Femur (tissue), 1 donor: ENCODE measurements around the gene CCBE1.

Experiments used
- DNase-seq: peaks from one replicate; pipeline ENCODE4 v3.0.0-alpha.2; 2017

CCBE1 gene

DNA sequence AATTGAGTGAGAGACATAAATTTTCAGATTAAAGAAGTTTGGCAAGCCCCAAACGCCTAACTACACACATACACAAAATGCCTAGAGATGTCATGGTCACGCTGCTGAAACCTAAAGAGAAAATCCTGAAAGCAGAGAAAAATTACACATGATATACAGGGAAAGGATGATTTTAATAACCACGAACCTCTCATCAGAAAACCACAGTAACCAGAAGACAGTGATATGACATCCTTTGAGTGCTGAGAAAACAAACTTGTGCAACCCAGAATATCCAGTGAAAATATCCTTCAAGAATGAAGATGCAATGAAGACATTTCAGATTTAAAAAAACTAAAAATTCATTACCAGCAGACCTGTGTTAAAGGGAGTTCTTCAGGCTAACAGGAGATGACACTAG is 215.8 kb downstream of the CCBE1 start:
- DNase-seq = no peak

DNA sequence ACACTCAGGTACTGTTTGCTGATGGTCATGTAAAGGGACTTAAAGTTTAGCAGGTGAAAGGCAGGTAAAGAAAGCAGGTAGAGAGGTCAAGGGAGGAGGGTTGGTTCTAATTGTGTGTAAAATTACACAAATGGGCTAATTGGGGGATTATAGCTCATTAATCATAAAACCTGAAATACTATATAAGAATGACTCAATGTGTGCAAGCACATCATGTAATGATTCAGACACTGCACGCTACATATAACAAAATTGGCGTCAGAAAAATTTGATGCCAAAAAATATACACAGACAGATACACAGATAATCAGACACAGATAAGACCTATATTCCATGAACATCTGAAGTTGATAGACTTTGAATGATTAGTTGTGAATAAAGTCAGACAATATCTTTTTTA is 217.4 kb downstream of the CCBE1 start:
- no peak for DNase-seq

DNA sequence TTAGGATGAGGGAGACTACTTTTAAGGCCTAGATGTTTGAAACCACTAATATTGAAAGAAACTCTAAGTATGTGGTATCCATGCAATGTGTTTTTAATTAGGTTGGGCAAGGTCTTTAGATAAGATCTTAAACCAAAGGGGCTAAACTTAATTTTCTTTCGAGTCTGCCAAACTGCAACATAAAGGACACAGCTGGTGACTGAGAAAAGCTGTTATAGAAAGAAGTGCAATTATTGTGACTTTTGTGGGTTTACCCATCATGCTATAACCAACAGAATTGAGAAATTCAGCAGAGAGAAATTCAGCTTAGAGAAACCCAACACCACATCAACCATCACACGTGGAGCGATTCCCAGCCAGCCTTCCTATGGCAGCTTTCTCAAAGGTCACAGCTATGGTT is 218.6 kb downstream of the CCBE1 start:
- no peak for DNase-seq

- DNase-seq = no peak
These were observed 219.4 kb downstream of the CCBE1 start for GRCh38 chr18:59477849-59478248.

GRCh38 chr18:59470561-59471121 is 226.6 kb downstream of the CCBE1 start:
- no peak for DNase-seq

- DNase-seq = no peak
These were observed 227.6 kb downstream of the CCBE1 start for GRCh38 chr18:59469463-59470180.

DNA sequence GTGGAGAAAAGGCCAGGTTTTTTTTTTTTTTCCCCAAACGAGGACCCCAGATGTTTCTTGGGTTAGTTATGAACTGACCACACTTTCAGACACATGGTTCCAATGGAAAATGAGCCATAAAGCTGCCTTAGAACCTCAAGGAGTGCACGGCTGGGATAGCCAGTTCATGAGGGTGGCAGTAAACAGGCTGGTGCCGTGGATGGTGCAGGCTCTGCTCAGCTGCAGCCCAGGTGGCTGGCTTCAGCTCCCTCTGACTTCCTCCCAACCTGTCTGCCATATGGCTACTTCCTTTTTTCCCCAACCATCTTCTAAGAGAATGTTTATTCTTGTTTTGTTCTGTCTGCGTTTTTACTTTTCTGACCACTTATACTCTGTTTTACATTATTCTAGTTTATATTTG is 228.4 kb downstream of the CCBE1 start:
- no peak for DNase-seq

GRCh38 chr18:59467497-59467896 is 229.7 kb downstream of the CCBE1 start:
- DNase-seq = no peak

DNA sequence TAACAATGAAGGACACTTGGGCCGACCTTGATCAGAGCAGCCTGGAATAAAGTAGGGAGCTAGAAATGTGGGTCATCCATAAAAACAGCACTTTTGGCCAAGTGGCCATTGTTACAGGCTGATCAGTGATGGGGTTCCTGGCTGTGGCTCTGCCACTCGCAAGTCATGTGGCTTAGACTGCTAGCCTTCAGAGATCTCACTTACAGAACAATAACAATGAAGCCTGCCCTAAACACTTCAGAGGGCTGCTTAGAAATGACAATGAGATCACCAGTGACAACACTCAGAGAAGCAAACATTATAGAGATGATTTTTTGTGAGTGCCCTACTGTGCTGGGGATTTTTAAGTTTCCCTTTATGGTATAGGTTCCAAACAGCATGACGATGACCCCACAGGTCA is 230.2 kb downstream of the CCBE1 start:
- DNase-seq = no peak

DNA sequence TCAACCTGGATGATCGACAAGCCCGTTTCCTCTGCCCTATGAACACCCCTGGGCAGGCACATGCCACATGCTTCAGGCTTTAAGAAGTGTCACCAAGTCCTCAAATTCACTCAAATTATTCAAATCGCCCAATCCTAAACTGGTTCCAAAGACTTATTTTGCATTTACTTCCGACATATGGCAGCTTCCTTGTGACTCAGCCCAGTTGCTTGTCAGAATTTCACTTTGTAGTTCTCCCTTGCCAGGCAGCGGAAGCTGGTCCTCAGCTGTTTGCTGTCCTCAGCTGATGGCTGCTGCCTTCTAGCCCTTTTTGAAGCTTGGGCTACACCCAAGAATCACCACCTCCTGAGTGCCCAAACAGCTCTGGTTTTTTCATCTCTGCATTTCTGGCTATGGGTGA is 232.7 kb downstream of the CCBE1 start:
- no peak for DNase-seq

GRCh38 chr18:59461171-59461570 is 236.1 kb downstream of the CCBE1 start:
- DNase-seq = no peak

DNA sequence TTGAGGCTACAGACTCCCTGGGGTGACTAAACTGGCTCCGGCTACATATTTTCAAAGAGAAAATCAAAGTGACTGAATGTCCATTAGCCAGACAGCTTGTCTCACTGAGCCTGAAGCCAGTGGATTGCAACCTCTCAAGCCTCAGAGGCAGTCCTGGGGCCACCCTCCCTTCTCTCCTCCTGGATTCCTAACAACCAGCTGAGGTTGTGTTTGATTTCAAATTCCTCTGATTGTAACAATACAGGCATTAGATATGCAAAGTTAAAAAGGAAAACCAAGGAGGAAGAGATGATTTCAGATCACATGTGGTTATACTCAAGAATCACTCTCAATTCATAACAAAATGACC is 237.2 kb downstream of the CCBE1 start:
- no peak for DNase-seq

DNA sequence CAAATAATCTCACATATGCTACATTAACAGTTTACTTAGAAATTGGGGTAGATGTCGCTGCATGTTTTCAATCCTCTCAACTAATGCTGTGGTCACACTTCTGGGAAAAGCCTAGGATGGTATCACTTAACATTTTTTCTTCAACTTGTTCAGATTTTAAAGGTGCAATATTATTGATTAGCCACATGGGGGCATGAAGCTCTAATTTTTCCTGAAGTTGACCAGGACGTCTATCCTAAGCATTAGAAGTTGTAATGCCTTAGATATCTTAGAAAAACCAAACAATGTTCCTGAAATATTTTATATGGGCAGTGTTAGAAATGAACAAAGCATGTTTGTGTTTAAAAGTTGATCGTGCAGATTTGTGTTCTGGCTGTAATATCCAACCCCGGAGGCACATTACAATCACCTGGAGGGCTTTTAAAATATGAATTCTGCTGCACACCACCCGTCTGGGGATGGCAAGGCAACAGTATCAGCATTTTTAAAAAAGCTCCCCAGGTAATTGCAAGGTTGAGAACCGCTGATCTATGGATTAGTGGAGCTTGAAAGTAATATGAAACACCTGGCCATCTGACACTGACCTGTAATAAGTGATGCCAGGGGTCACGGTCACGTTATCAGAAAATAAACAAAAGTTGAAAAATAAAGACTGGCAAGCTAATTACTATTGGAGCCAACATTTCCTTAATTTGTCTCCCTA is 237.7 kb downstream of the CCBE1 start:
- DNase-seq = no peak

GRCh38 chr18:59458575-59458974 is 238.6 kb downstream of the CCBE1 start:
- DNase-seq = no peak

- DNase-seq = no peak
These were observed 240.6 kb downstream of the CCBE1 start for GRCh38 chr18:59456657-59457056.

DNA sequence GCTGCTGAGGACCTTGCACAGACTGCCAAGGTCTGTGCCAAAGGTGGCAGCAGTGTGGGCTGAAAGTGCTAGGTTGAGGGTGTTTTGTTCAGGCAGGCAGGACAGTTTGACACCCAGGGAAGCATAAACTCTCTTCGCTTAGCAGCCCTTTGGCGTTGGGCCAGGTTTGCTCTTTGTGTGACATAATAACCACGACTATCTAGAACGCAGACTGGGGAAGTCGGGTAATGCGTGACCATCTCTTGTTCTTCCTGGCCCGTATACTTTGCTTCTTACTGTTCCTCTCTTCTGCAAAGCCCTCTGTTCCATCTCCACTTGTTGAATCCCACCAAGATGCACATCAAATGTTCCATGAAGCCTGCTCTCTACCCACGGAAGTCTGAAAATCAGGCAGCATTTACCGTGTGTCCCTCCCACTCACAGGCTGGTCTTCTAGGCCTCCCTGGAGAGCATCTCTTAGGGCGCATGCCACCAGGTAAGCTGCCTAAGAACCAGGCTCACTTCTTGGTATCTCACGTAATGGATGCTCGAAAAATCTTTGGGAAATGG is 241.4 kb downstream of the CCBE1 start:
- DNase-seq = no peak

DNA sequence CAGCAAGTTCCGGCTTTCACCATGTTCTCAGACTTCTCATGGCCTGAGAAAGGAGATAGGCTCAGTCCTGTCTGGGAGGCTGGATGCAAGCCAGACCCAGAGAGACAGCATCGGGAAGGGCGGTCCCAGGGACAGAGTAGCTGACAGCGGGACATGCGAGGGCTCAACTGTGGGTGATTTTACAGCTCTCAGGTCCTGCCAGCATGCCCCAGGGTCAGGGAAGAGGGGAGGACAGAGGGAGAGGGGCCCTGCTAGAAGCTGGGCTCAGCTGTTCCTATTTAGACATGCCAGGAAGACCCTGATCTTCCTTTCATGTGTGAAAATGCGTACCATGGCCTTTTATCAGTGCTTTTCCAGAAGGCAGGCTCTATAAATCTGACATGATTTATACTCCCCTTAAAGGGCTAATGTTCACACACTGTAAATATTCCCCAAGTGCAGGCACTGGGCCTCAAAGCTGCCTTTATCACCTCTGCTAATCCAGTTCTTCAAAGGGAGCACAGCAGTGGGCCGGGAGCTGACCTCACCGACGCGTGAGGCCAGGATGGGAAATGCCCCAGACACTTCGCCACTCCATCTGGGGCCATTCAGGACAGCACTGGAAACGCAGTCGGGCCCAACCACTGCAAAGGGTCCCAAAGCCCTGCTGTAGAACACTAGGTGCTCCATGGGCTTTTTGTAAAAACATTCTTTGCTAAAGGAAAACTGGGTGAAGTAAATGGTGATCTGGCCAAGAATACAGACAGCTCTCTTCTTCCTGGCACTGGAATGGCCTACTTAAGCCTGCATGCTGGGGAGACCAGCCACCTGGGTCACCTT is 242.1 kb downstream of the CCBE1 start:
- no peak for DNase-seq

GRCh38 chr18:59453468-59453961 is 243.7 kb downstream of the CCBE1 start:
- DNase-seq = no peak

- no peak for DNase-seq
These were observed 245.3 kb downstream of the CCBE1 start for GRCh38 chr18:59451963-59452362.

- DNase-seq = no peak
These were observed 246.2 kb downstream of the CCBE1 start for GRCh38 chr18:59451073-59451472.

DNA sequence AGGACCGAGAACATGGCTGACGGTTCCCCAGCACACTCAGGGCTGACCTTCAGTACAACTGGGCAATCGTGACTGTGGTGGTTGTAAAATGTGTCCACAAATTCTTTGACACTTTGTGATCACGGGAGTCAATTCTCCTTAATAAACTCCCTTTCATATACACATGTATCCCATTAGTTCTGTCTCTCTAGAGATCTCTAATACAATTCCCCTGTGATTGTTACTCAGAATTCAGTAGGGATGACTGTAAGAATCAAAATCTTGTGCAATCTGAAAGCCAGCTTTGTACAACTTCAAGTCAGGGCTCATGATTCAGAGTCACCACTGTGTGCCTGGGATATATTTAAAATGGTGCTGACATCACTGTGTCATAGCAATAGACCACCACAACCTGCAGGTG is 248.7 kb downstream of the CCBE1 start:
- DNase-seq = no peak

DNA sequence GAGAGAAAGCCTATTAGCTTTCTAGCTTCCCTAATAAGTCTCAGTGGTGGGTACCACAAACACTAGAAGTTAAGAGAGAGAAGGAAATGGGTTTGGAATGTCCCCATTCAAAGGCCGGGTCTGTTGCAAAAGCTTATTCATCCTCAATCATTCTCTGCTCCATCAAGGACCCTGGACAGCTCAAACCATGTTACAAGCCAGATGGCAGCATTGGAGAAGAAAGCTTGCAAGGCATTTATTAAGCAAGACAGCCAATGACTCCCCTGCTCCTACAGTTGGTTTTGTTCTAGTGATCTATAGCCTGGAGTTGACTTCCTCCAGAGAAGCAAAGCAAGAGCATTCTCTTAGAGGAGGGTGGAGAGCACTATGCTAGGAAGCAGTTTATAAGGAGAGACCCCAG is 251.2 kb downstream of the CCBE1 start:
- no peak for DNase-seq
